ENCODE measurements around the gene CYB5A. TPM values are rescaled to one million over a fixed set of nuclear protein-coding genes. Genes with fewer than 3 reads are reported as not detected.

Gene CYB5A
- total RNA-seq, 4 donors from 2014 or later = 45.7 to 95.3 (median 64.5) TPM

DNA sequence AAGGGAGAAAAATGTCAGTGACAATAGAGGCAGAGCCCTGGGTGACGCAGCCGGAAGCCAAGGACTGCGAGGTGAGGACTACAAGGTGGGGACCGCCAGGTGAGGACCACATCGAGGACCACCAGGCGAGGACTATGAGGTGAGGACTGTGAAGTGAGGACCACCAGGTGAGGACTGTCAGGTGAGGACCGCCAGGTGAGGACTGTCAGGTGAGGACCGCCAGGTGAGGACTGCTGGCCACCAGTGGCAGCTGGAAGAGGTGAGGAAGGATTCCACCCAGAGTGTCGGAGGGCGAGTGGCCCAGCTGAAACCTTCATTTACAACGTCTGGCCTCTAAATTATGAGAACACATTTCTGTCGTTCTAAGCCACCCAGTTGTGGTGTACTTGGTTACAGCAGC, 41.6 kb downstream of the CYB5A start:
- H3K4me1 ChIP-seq = peaks cover 8 to 15% of the 10 kb centered on the region in 2 donors
- H3K9me3 ChIP-seq = no peaks in the 10 kb centered on the region
- DNase-seq = no peak
- no peak overlapping the region for H3K27ac ChIP-seq
- WGBS, 2 donors = 93 to 94% methylated on average over 12 of the region's 12 CpGs
- TF ChIP-seq, protein P1, sequence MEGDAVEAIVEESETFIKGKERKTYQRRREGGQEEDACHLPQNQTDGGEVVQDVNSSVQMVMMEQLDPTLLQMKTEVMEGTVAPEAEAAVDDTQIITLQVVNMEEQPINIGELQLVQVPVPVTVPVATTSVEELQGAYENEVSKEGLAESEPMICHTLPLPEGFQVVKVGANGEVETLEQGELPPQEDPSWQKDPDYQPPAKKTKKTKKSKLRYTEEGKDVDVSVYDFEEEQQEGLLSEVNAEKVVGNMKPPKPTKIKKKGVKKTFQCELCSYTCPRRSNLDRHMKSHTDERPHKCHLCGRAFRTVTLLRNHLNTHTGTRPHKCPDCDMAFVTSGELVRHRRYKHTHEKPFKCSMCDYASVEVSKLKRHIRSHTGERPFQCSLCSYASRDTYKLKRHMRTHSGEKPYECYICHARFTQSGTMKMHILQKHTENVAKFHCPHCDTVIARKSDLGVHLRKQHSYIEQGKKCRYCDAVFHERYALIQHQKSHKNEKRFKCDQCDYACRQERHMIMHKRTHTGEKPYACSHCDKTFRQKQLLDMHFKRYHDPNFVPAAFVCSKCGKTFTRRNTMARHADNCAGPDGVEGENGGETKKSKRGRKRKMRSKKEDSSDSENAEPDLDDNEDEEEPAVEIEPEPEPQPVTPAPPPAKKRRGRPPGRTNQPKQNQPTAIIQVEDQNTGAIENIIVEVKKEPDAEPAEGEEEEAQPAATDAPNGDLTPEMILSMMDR (IDR thresholded peaks at IDR 0.05) = no peak
- no peak for TF ChIP-seq POLR2A (IDR thresholded peaks at IDR 0.05)
- no peaks in the 10 kb centered on the region for H3K27me3 ChIP-seq
- intact Hi-C loops (cut with DNase I) = no loop called here
- H3K4me3 ChIP-seq (replicated peaks in 1 of 3) = no peak overlapping the region
- peaks cover 0 to 5% of the 10 kb centered on the region in 2 donors for H3K36me3 ChIP-seq

DNA sequence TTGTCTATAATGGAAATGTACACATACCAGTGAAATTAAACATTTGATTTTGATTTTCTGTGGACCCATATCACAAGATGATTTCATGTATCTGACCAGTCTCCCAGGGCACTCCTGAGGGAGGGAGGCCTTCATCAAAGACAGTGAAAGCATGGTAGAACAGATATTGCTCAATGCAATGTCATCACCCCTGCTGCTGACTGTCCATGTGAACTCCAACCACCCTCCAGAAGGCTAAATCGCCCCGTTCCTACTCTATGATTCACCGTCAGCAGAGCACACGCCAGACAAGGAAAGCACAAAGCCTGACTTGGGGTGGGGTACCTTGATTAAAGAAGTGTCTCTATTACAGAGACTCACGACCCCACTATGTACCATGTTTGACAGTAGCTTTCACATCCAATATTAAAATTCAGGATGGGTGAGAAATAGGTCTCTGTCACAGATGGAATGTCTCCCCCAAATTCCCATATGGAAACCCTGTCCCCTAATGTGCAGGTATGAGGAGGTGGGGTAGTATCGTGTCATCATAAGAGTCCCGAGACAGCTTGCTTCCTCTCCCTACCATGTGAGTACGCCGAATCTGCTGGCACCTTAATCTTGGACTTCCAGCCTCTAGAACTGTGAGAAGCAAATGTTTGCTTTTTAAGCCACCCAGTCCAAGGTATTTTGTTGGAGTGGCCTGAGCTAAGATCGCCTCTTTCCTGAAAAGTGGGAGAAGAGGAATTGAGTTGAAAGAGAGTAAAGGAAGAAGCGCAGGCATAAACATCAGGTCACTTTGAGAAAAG, 42.4 kb downstream of the CYB5A start:
- DNase-seq = no peak
- intact Hi-C loops (cut with DNase I) = no loop called here
- no peaks in the 10 kb centered on the region for H3K9me3 ChIP-seq
- 93 to 96% methylated on average over 11 of the region's 11 CpGs for WGBS, 2 donors
- no peak overlapping the region for H3K27ac ChIP-seq
- no peak for TF ChIP-seq POLR2A (IDR thresholded peaks at IDR 0.05)
- TF ChIP-seq, protein P1 (IDR thresholded peaks at IDR 0.05) = no peak
- H3K36me3 ChIP-seq = peaks cover 0 to 5% of the 10 kb centered on the region in 2 donors
- no peak overlapping the region for H3K4me3 ChIP-seq (replicated peaks in 1 of 3)
- H3K4me1 ChIP-seq = peaks cover 8 to 15% of the 10 kb centered on the region in 2 donors
- no peaks in the 10 kb centered on the region for H3K27me3 ChIP-seq

- Histone ChIP-seq H3K27ac (no peak overlapping the region), H3K9me3 (no peaks in the 10 kb centered on the region), H3K27me3 (no peaks in the 10 kb centered on the region), H3K4me1 (peaks cover 8 to 15% of the 10 kb centered on the region in 2 donors), H3K36me3 (peaks cover 0 to 5% of the 10 kb centered on the region in 2 donors), H3K4me3 (replicated peaks in 1 of 3) (no peak overlapping the region)
- WGBS, 2 donors = 72 to 74% methylated on average over 4 of the region's 4 CpGs
- intact Hi-C loops (cut with DNase I) = no loop called here
- TF ChIP-seq POLR2A (IDR thresholded peaks at IDR 0.05) = no peak
- TF ChIP-seq, protein P1 (IDR thresholded peaks at IDR 0.05) = no peak
- DNase-seq = no peak
These were observed 43.2 kb downstream of the CYB5A start for GRCh38 chr18:74248595-74248994.

- TF ChIP-seq POLR2A (IDR thresholded peaks at IDR 0.05) = no peak
- TF ChIP-seq, protein P1 (IDR thresholded peaks at IDR 0.05) = no peak
- no peak overlapping the region for H3K27ac ChIP-seq
- H3K36me3 ChIP-seq = peaks cover 0 to 2% of the 10 kb centered on the region in 2 donors
- WGBS, 2 donors = 94 to 95% methylated on average over 6 of the region's 6 CpGs
- H3K4me1 ChIP-seq = peaks cover 8 to 15% of the 10 kb centered on the region in 2 donors
- H3K27me3 ChIP-seq = no peaks in the 10 kb centered on the region
- DNase-seq = no peak
- no peaks in the 10 kb centered on the region for H3K9me3 ChIP-seq
- intact Hi-C loops (cut with DNase I) = no loop called here
- H3K4me3 ChIP-seq (replicated peaks in 1 of 3) = no peak overlapping the region
These were observed 43.6 kb downstream of the CYB5A start for GRCh38 chr18:74248189-74248588.

GRCh38 chr18:74244554-74244953, 47.2 kb downstream of the CYB5A start:
- no peak for TF ChIP-seq POLR2A (IDR thresholded peaks at IDR 0.05)
- TF ChIP-seq, protein P1 (IDR thresholded peaks at IDR 0.05) = no peak

More at GRCh38 chr18:74244554-74244953, 47.2 kb downstream of the CYB5A start:
- no peak overlapping the region for H3K4me3 ChIP-seq (replicated peaks in 1 of 3)
- no peaks in the 10 kb centered on the region for H3K36me3 ChIP-seq
- no peak overlapping the region for H3K27ac ChIP-seq
- no peaks in the 10 kb centered on the region for H3K27me3 ChIP-seq
- 92 to 93% methylated on average over 2 of the region's 2 CpGs for WGBS, 2 donors
- H3K4me1 ChIP-seq = no peaks in the 10 kb centered on the region
- DNase-seq = no peak
- no peaks in the 10 kb centered on the region for H3K9me3 ChIP-seq
- intact Hi-C loops (cut with DNase I) = no loop called here

All from thyroid gland (tissue), 4 donors.